GM21825 (cell line): ENCODE results near the gene EEFSEC.

ENCODE experiments used
- ATAC-seq: cut with Tn5 transposase; IDR thresholded peaks from one replicate; pipeline ENCODE4 v1.9.1; 2021; ENCODE audit warnings: mild to moderate bottlenecking, moderate library complexity; ENCODE audit not compliant: unreplicated experiment

Gene EEFSEC

GRCh38 chr3:128328546-128329458 lies 175.5 kb downstream of the EEFSEC start:
- no peak for ATAC-seq

GRCh38 chr3:128329491-128330213 lies 176.4 kb downstream of the EEFSEC start:
- no peak for ATAC-seq

- no peak for ATAC-seq
These were observed 177.0 kb downstream of the EEFSEC start for GRCh38 chr3:128330214-128330842.

GRCh38 chr3:128334086-128334645 lies 180.9 kb downstream of the EEFSEC start:
- no peak for ATAC-seq

GRCh38 chr3:128334766-128335165 lies 181.5 kb downstream of the EEFSEC start:
- no peak for ATAC-seq

GRCh38 chr3:128335621-128336296 lies 182.5 kb downstream of the EEFSEC start:
- ATAC-seq = no peak

GRCh38 chr3:128336337-128337156 lies 183.3 kb downstream of the EEFSEC start:
- ATAC-seq = no peak

- no peak for ATAC-seq
These were observed 184.0 kb downstream of the EEFSEC start for GRCh38 chr3:128337305-128337704.

GRCh38 chr3:128338536-128339330 lies 185.5 kb downstream of the EEFSEC start:
- no peak for ATAC-seq

- ATAC-seq = no peak
These were observed 186.3 kb downstream of the EEFSEC start for GRCh38 chr3:128339491-128340012.

- ATAC-seq = no peak
These were observed 187.1 kb downstream of the EEFSEC start for GRCh38 chr3:128340198-128340903.

- ATAC-seq = no peak
These were observed 187.7 kb downstream of the EEFSEC start for GRCh38 chr3:128340904-128341555.

GRCh38 chr3:128341659-128342395 lies 188.5 kb downstream of the EEFSEC start:
- ATAC-seq = no peak

- ATAC-seq = no peak
These were observed 189.5 kb downstream of the EEFSEC start for GRCh38 chr3:128342701-128343180.

- ATAC-seq = no peak
These were observed 190.2 kb downstream of the EEFSEC start for GRCh38 chr3:128343287-128344051.
